Measurements from ENCODE around the gene SLC7A8.
"Not testable (repeated sequence)": the region's sequence is repeated elsewhere in the genome, so short reads cannot be mapped to it uniquely, and the experiment has no call there.

- TF ChIP-seq CTCF, POLR2A (IDR thresholded peaks at IDR 0.05): not testable (repeated sequence)
Observed at GRCh38 chr14:23107620-23108019, 75.8 kb downstream of the SLC7A8 start.

Data from heart left ventricle (tissue), 13 donors.